GM12874 (cell line): ENCODE results near the gene TBC1D5.

Source experiments
- CTCF ChIP-seq: IDR thresholded peaks from 2 replicates; pipeline ENCODE4 v1.5.1; 2011; ENCODE audit warnings: low read depth, mild to moderate bottlenecking, control low read depth, low read length, moderate library complexity; ENCODE audit not compliant: insufficient read depth

The TBC1D5 gene

GRCh38 chr3:17162116-17162515, 580.3 kb downstream of the TBC1D5 start:
- TF ChIP-seq CTCF: no peak

GRCh38 chr3:17160597-17160996, 581.8 kb downstream of the TBC1D5 start:
- no peak for TF ChIP-seq CTCF

DNA sequence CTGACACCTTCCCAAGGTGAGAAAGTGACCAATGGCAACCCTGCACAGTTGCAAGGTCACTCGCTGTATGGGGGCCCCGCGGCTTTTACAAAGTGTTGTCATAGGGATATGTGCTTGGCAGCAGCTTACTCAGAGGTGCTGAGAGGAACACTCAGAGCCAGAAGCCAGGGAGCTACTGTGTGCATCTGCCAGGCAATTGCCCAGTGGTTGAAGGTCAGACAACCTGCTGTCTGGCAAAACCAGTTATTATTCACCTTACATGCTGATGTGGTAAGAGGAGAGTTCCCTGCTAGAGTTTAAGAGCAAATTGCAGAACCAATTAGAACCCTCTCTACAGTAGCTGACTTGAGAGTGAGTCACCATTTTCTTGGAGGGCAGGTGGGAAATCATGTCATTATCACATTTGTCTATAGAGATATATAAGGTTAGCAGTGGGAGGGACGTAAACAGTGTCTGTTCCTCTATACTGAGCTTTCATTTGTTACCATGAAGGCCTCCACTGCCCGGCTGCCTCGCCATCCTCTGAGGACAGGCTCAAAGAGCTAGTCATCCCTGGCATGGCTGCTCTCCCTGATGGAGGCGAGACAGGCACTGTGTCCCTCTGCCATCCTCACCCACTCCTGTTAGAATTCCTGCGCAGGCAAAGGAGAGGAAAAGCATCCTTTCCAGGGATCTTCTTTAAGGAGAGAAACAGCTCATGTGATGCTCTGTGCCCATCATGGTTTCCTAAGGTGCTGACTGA, 583.3 kb downstream of the TBC1D5 start:
- no peak for TF ChIP-seq CTCF

DNA sequence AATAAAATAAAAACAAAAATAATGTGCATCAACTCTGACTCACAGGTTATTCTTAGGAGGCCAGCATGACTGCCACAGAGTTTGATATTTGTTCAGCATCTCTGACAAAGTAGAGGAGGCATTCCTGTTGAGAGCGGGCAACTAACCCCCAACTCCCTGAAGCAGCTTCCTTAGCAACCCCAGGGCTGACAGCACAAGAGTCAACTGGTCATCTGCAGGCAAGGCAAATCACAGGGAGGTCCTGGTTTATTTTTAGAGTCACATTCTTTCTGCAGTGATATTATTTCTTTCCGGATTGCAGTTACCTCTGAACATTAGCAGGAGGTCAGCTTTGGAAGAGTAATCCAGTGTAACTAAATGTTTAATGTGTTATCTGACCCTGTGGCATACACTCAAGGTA, 584.7 kb downstream of the TBC1D5 start:
- no peak for TF ChIP-seq CTCF

- TF ChIP-seq CTCF: no peak
Observed at GRCh38 chr3:17156864-17157263, 585.6 kb downstream of the TBC1D5 start.

DNA sequence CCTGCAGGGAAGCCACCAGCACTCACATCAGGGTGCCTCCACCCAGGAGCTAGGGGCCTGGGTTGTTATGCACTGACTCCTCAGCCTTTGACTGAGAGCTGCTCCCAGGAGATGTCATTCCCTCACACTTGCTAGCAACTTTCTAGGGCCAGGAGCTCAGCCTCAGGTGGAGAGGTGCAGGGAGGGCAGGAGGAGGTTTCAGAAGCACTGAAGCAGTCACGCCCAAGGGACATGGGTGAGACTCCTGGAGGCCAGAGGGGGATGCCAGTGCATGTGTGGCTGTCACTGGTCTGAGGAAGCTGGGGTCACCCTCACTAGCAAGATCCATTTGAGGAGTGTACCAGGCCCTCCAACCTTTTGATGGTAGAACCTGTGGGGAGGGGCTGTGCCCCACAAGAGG, 586.5 kb downstream of the TBC1D5 start:
- no peak for TF ChIP-seq CTCF

DNA sequence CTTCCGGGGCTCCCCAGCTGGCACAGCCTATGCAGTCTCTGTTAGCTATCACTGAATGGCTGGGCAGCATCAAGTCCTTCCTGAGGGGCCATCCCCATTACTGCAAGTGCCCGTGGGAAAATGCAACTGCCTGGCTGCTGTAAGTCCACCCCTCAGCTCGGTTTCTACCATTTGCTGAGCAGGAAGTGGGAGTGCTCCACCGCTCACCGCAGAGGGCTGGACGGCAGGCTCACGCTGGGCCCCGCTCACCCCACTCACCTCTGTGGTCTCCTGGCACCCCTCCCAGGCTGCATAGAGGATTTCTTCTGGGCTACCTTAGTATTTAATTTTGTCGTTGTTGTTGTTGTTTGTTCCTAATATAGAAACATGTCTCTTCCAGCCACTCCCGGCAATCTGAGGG, 587.5 kb downstream of the TBC1D5 start:
- TF ChIP-seq CTCF: no peak

GRCh38 chr3:17154221-17154620, 588.2 kb downstream of the TBC1D5 start:
- TF ChIP-seq CTCF: no peak
